HEK293 (cell line): ENCODE data around the gene TBX1.
A peak's percentile ranks its signal among the peaks of the same experiment; 100 is the strongest.

ENCODE experiments used
- CTCF ChIA-PET: fragments of 350-600 bp; formaldehyde crosslinking; extraction: SDS; loops from one replicate; lab custom pipeline; 2021; ENCODE audit warnings: antibody characterized with exemption; lab: Yijun Ruan, JAX
- POLR2A ChIA-PET: fragments of 300-600 bp; formaldehyde crosslinking; extraction: SDS; loops from one replicate; lab custom pipeline; 2020; ENCODE audit warnings: antibody characterized with exemption, inconsistent platforms; lab: Yijun Ruan, JAX
- H3K27ac ChIP-seq: fragments of 200-500 bp; sonication (Bioruptor generic); 2 replicates; pipeline ENCODE4 v1.5.1; 2014; ENCODE audit warnings: low read depth, low read length, control low read depth, inconsistent platforms; ENCODE audit errors: extremely low read depth
- H3K36me3 ChIP-seq, 2 experiments: fragments of 200-500 bp in 1 of 2; sonication (Bioruptor generic) in 1 of 2; 1 replicate in 1 of 2; 2 replicates in 1 of 2; pipeline ENCODE4 v1.5.1; 2014 to 2017; ENCODE audit warnings: inconsistent platforms in 2 of 2, low read length in 2 of 2; ENCODE audit not compliant: control insufficient read depth in 2 of 2, insufficient read depth in 1 of 2
- H3K4me1 ChIP-seq: fragments of 200-500 bp; sonication (Bioruptor generic); 2 replicates; pipeline ENCODE4 v1.5.1; 2014; ENCODE audit warnings: mild to moderate bottlenecking, low read length, inconsistent platforms; ENCODE audit not compliant: control insufficient read depth, insufficient read depth
- H3K4me3 ChIP-seq: 2 replicates; pipeline ENCODE4 v1.5.1; 2011; ENCODE audit warnings: low read depth, mild to moderate bottlenecking, control low read depth, low read length, moderate library complexity
- H3K9me3 ChIP-seq: fragments of 200-500 bp; sonication (Bioruptor generic); 2 replicates; pipeline ENCODE4 v1.5.1; 2014; ENCODE audit warnings: low read depth, low read length, inconsistent platforms; ENCODE audit not compliant: control insufficient read depth, insufficient read depth
- ZIC2 ChIP-seq: fragments of 450-650 bp; formaldehyde crosslinking; IDR thresholded peaks from 2 replicates; pipeline ENCODE4 v1.5.1; 2016; ENCODE audit warnings: missing biosample characterization, missing genetic modification characterization
- ZNF221 ChIP-seq: fragments of 450-650 bp; formaldehyde crosslinking; IDR thresholded peaks from 2 replicates; pipeline ENCODE4 v1.5.1; 2017; ENCODE audit warnings: missing biosample characterization, missing genetic modification characterization, borderline replicate concordance
- ZNF558 ChIP-seq: fragments of 450-650 bp; formaldehyde crosslinking; IDR thresholded peaks from 2 replicates; pipeline ENCODE4 v1.5.1; 2016; ENCODE audit warnings: missing biosample characterization, missing genetic modification characterization
- ZNF561 ChIP-seq: fragments of 450-650 bp; IDR thresholded peaks from 2 replicates; pipeline ENCODE4 v1.5.1; 2018; ENCODE audit warnings: missing biosample characterization, missing genetic modification characterization, borderline replicate concordance
- ZNF701 ChIP-seq: fragments of 450-650 bp; formaldehyde crosslinking; IDR thresholded peaks from 2 replicates; pipeline ENCODE4 v1.5.1; 2016; ENCODE audit warnings: missing biosample characterization, missing genetic modification characterization
- TF ChIP-seq, protein P1 (sequence below): IDR thresholded peaks from 2 replicates; pipeline ENCODE4 v1.6.1; 2011; ENCODE audit warnings: mild to moderate bottlenecking, low read depth, low read length, borderline replicate concordance
- TF ChIP-seq, protein P2 (sequence below): fragments of 450-650 bp; formaldehyde crosslinking; IDR thresholded peaks from 2 replicates; pipeline ENCODE4 v1.5.1; 2016; ENCODE audit warnings: missing biosample characterization, missing genetic modification characterization
- TF ChIP-seq, protein P3 (sequence below): fragments of 450-650 bp; formaldehyde crosslinking; IDR thresholded peaks from 2 replicates; pipeline ENCODE4 v1.5.1; 2016; ENCODE audit warnings: missing biosample characterization, missing genetic modification characterization
- TF ChIP-seq, protein P4 (sequence below): fragments of 450-650 bp; formaldehyde crosslinking; IDR thresholded peaks from 2 replicates; pipeline ENCODE4 v1.5.1; 2017; ENCODE audit warnings: missing biosample characterization, missing genetic modification characterization
- TF ChIP-seq, protein P5 (sequence below): fragments of 450-650 bp; formaldehyde crosslinking; IDR thresholded peaks from 2 replicates; pipeline ENCODE4 v1.5.1; 2016; ENCODE audit warnings: missing biosample characterization, missing genetic modification characterization
- TF ChIP-seq, protein P6 (sequence below): fragments of 450-650 bp; formaldehyde crosslinking; IDR thresholded peaks from 2 replicates; pipeline ENCODE4 v1.5.1; 2016; ENCODE audit warnings: missing biosample characterization, missing genetic modification characterization

Gene TBX1

DNA sequence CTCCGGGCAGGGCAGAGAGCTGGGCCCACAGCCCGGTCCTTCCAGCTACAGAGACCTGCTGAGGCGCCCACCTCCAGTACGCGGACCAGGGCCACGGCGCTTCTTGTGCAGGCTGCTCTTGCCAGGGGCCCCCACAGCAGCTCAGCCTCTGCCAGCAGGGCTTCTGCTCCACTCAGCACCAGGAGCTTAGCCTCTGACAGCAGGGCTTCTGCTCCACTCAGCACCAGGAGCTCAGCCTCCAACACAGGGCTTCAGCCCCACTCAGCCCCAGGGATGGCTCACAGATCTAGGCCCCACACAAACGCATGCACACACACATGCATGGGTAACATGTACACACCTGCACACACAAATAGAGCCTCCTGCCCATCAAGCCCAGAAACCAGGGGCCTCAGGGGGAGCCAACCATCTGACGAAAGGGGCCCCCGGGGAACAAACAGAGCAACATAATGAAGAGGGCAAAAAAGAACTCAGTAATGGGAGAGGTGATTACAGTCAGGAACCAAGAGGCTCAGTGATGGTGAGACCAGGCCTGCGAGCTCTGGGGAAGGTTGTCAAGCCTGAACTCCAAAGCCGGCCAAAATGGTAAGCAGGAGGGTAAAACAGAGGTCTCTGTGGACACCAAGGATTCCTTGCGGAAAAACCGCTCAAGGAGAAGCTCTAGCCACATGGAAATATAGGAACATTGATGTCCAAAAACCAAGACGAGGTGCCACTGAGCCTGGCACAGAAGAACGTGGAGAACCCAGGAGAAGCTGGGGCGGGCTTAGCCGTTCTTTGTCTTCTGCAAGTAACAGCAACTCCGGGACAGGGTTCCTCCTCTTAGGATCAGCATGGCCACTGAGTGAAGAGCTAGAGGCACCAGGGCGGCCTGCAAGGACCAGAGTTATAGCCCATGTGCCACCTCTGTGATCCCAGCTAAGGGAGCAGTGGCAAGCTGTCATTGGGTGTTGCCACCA, 47.6 kb downstream of the TBX1 start:
- POLR2A ChIA-PET: interaction anchor here (3.0 kb wide), 1 partner anchor 47 kb away, joined by 12 read pairs; the partner anchor contains the start of genes GNB1L and RTL10
- CTCF ChIA-PET: interaction anchor here (0.6 kb wide), 1 partner anchor 18 kb away, joined by 3 read pairs; no protein-coding TSS in a partner anchor

More for the DNA sequence above, 47.6 kb downstream of the TBX1 start:
- Histone ChIP-seq H3K36me3 (peaks cover 0 to 19% of the 10 kb centered on the region in 2 experiments; a peak in 1 of 3 replicates), H3K9me3 (no peaks in the 10 kb centered on the region), H3K4me1 (peaks cover 3% of the 10 kb centered on the region), H3K27ac (no peak overlapping the region), H3K4me3 (no peak overlapping the region)
- TF ChIP-seq, protein P1, sequence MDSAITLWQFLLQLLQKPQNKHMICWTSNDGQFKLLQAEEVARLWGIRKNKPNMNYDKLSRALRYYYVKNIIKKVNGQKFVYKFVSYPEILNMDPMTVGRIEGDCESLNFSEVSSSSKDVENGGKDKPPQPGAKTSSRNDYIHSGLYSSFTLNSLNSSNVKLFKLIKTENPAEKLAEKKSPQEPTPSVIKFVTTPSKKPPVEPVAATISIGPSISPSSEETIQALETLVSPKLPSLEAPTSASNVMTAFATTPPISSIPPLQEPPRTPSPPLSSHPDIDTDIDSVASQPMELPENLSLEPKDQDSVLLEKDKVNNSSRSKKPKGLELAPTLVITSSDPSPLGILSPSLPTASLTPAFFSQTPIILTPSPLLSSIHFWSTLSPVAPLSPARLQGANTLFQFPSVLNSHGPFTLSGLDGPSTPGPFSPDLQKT: no peak
- TF ChIP-seq, protein P2, sequence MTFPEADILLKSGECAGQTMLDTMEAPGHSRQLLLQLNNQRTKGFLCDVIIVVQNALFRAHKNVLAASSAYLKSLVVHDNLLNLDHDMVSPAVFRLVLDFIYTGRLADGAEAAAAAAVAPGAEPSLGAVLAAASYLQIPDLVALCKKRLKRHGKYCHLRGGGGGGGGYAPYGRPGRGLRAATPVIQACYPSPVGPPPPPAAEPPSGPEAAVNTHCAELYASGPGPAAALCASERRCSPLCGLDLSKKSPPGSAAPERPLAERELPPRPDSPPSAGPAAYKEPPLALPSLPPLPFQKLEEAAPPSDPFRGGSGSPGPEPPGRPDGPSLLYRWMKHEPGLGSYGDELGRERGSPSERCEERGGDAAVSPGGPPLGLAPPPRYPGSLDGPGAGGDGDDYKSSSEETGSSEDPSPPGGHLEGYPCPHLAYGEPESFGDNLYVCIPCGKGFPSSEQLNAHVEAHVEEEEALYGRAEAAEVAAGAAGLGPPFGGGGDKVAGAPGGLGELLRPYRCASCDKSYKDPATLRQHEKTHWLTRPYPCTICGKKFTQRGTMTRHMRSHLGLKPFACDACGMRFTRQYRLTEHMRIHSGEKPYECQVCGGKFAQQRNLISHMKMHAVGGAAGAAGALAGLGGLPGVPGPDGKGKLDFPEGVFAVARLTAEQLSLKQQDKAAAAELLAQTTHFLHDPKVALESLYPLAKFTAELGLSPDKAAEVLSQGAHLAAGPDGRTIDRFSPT (tag by site-specific recombination): no peak
- TF ChIP-seq ZIC2 (tag by site-specific recombination) (peak; percentile 64), ZNF221 (no peak), ZNF558 (tag by site-specific recombination) (no peak), ZNF701 (no peak), ZNF561 (tag by site-specific recombination) (no peak)
- TF ChIP-seq, protein P3, sequence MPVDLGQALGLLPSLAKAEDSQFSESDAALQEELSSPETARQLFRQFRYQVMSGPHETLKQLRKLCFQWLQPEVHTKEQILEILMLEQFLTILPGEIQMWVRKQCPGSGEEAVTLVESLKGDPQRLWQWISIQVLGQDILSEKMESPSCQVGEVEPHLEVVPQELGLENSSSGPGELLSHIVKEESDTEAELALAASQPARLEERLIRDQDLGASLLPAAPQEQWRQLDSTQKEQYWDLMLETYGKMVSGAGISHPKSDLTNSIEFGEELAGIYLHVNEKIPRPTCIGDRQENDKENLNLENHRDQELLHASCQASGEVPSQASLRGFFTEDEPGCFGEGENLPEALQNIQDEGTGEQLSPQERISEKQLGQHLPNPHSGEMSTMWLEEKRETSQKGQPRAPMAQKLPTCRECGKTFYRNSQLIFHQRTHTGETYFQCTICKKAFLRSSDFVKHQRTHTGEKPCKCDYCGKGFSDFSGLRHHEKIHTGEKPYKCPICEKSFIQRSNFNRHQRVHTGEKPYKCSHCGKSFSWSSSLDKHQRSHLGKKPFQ: no peak
- TF ChIP-seq, protein P4, sequence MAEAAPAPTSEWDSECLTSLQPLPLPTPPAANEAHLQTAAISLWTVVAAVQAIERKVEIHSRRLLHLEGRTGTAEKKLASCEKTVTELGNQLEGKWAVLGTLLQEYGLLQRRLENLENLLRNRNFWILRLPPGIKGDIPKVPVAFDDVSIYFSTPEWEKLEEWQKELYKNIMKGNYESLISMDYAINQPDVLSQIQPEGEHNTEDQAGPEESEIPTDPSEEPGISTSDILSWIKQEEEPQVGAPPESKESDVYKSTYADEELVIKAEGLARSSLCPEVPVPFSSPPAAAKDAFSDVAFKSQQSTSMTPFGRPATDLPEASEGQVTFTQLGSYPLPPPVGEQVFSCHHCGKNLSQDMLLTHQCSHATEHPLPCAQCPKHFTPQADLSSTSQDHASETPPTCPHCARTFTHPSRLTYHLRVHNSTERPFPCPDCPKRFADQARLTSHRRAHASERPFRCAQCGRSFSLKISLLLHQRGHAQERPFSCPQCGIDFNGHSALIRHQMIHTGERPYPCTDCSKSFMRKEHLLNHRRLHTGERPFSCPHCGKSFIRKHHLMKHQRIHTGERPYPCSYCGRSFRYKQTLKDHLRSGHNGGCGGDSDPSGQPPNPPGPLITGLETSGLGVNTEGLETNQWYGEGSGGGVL (tag by site-specific recombination): no peak
- TF ChIP-seq, protein P5, sequence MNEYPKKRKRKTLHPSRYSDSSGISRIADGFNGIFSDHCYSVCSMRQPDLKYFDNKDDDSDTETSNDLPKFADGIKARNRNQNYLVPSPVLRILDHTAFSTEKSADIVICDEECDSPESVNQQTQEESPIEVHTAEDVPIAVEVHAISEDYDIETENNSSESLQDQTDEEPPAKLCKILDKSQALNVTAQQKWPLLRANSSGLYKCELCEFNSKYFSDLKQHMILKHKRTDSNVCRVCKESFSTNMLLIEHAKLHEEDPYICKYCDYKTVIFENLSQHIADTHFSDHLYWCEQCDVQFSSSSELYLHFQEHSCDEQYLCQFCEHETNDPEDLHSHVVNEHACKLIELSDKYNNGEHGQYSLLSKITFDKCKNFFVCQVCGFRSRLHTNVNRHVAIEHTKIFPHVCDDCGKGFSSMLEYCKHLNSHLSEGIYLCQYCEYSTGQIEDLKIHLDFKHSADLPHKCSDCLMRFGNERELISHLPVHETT (tag by site-specific recombination): no peak
- TF ChIP-seq, protein P6, sequence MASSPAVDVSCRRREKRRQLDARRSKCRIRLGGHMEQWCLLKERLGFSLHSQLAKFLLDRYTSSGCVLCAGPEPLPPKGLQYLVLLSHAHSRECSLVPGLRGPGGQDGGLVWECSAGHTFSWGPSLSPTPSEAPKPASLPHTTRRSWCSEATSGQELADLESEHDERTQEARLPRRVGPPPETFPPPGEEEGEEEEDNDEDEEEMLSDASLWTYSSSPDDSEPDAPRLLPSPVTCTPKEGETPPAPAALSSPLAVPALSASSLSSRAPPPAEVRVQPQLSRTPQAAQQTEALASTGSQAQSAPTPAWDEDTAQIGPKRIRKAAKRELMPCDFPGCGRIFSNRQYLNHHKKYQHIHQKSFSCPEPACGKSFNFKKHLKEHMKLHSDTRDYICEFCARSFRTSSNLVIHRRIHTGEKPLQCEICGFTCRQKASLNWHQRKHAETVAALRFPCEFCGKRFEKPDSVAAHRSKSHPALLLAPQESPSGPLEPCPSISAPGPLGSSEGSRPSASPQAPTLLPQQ (tag by site-specific recombination): 0 out of 2 replicates have a peak, but pooled peaks have one; percentile 28
